Measurements from ENCODE around the gene PIN1. TPM values are rescaled to one million over a fixed set of nuclear protein-coding genes. Genes with fewer than 3 reads are reported as not detected.

PIN1 gene
- total and polyA plus RNA-seq, 2 of the 8 experiments (the other 6 are each of a cell fraction or from before 2014, with no cell fraction given), result 78.3 to 90.8 TPM

- 90% methylated on average over 9 of the region's 10 CpGs; no CpG with 5 or more reads in 1 of the 2 experiments for WGBS, 2 experiments (ENCODE audit: extremely low coverage in 1 of 2, insufficient coverage in 1 of 2, insufficient read length in 1 of 2, insufficient replicate concordance in 2 of 2, low coverage in 1 of 2, low lambda C conversion rate in 2 of 2, missing lambda C conversion rate in 1 of 2)
- no peaks in the 10 kb centered on the region for H3K79me2 ChIP-seq (ENCODE audit: control insufficient read depth in 1 of 2, insufficient read depth in 2 of 2, low read length in 2 of 2)
- no peaks in the 10 kb centered on the region for H3K9me3 ChIP-seq (ENCODE audit: insufficient read depth in 2 of 2, low read depth in 1 of 2, low read length in 1 of 2)
- H3K23me2 ChIP-seq (ENCODE audit: low read depth, low read length), result no peaks in the 10 kb centered on the region
- no peak overlapping the region for H2AFZ ChIP-seq (ENCODE audit: low read length)
- no peak overlapping the region for H2AK5ac ChIP-seq (ENCODE audit: low read depth, low read length)
- no peak overlapping the region for H2BK15ac ChIP-seq (ENCODE audit: low read length)
- CTCF ChIA-PET (ENCODE audit: partially characterized antibody), result interaction anchor here (1.2 to 3.5 kb wide), 2 partner anchors 9 to 10 kb away, joined by 3 to 18 read pairs; no protein-coding TSS in a partner anchor
- H3K27me3 ChIP-seq (replicated peaks in 1 of 4; ENCODE audit: control insufficient read depth in 3 of 4, extremely low read depth in 1 of 4, insufficient read depth in 3 of 4, low read length in 3 of 4), result no peaks in the 10 kb centered on the region
- no peak overlapping the region for H3K4me2 ChIP-seq (ENCODE audit: insufficient read depth in 1 of 2, low read depth in 2 of 2, low read length in 2 of 2)
- peaks cover 0 to 12% (median 9%) of the 10 kb centered on the region in 4 experiments; a peak in 5 of 8 replicates for H3K36me3 ChIP-seq (ENCODE audit: control insufficient read depth in 2 of 4, insufficient read depth in 4 of 4, low read length in 3 of 4)
- H2BK12ac ChIP-seq (ENCODE audit: low read depth, low read length), result no peak overlapping the region
- no peak overlapping the region for H3K56ac ChIP-seq (replicated peaks; ENCODE audit: insufficient read length, low read depth, low read length)
- H3K27ac ChIP-seq (ENCODE audit: low read depth, low read length), result no peak overlapping the region
- H3K79me1 ChIP-seq (ENCODE audit: low read depth, low read length), result no peaks in the 10 kb centered on the region; the same call in 1 of the 2 replicates
- no peak overlapping the region for H2BK20ac ChIP-seq (ENCODE audit: low read length)
- H3K4ac ChIP-seq (replicated peaks; ENCODE audit: insufficient read length, low read depth, low read length), result no peak overlapping the region
- DNase-seq (ENCODE audit: low read depth in 1 of 2, low spot score in 2 of 2), result no peak
- H3K4me3 ChIP-seq (ENCODE audit: extremely low read depth in 1 of 4, insufficient read depth in 2 of 4, low read depth in 3 of 4, low read length in 4 of 4), result no peak overlapping the region
- TF ChIP-seq, protein P1, sequence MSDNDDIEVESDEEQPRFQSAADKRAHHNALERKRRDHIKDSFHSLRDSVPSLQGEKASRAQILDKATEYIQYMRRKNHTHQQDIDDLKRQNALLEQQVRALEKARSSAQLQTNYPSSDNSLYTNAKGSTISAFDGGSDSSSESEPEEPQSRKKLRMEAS (IDR thresholded peaks at IDR 0.05), result no peak
- no peak overlapping the region for H3K18ac ChIP-seq (ENCODE audit: extremely low read depth, low read length)
- peaks cover 1 to 5% of the 10 kb centered on the region in 2 experiments for H4K20me1 ChIP-seq (replicated peaks in 1 of 2; ENCODE audit: control insufficient read depth in 1 of 2, insufficient read depth in 2 of 2, low read length in 2 of 2)
- H4K8ac ChIP-seq (ENCODE audit: extremely low read depth, insufficient read depth, low read length), result no peak overlapping the region
- no peak overlapping the region for H2BK120ac ChIP-seq (replicated peaks; ENCODE audit: low read depth, low read length)
- H4K5ac ChIP-seq (ENCODE audit: insufficient read length, low read depth, low read length), result no peak overlapping the region
- POLR2A ChIA-PET (ENCODE audit: partially characterized antibody), result interaction anchor here (1.0 to 1.7 kb wide), 3 partner anchors 11 to 252 kb away, joined by 3 to 4 read pairs (median 3); no protein-coding TSS in a partner anchor
- H4K91ac ChIP-seq (replicated peaks; ENCODE audit: insufficient read length, low read length), result no peak overlapping the region
- H3K9ac ChIP-seq (replicated peaks in 1 of 4; ENCODE audit: extremely low read depth in 1 of 4, low read depth in 3 of 4, low read length in 3 of 4), result no peak overlapping the region
- FAIRE-seq, result no peak
- no peaks in the 10 kb centered on the region; a peak in 1 of 7 replicates for H3K4me1 ChIP-seq (replicated peaks in 1 of 4; ENCODE audit: control insufficient read depth in 3 of 4, insufficient read depth in 4 of 4, low read length in 3 of 4)
- no peak overlapping the region for H3K23ac ChIP-seq (ENCODE audit: insufficient read length)
- peak overlapping the region; percentile 44 for H2BK5ac ChIP-seq (ENCODE audit: low read depth, low read length)
- no peak overlapping the region for H3K14ac ChIP-seq (ENCODE audit: insufficient read length)
Measured at GRCh38 chr19:9857920-9858746, 23.0 kb downstream of the PIN1 start.
